Ovary (tissue), 9 donors: ENCODE results near the gene STT3A. TPM values are rescaled to one million over a fixed set of nuclear protein-coding genes. Genes with fewer than 3 reads are reported as not detected.

Experiments used
- DNase-seq, 5 donors: peaks; one replicate each; pipeline ENCODE4 v3.0.0-alpha.2; 2019 to 2020
- H3K27ac ChIP-seq, 2 donors: fragments of 200-600 bp; one replicate each; pipeline versions ENCODE4 v1.5.1 to v1.8.0; 2019 to 2022
- H3K27me3 ChIP-seq: fragments of 200-600 bp; one replicate; pipeline ENCODE4 v1.8.0; 2022
- H3K36me3 ChIP-seq: fragments of 200-600 bp; sonication (generic); one replicate; pipeline ENCODE4 v1.5.1; 2019
- H3K4me1 ChIP-seq: one replicate; pipeline ENCODE4 v1.8.1; 2013; ENCODE audit warnings: mild to moderate bottlenecking, moderate library complexity; ENCODE audit not compliant: insufficient read depth
- H3K4me3 ChIP-seq: fragments of 200-600 bp; sonication (generic); one replicate; pipeline ENCODE4 v1.5.1; 2017
- H3K9me3 ChIP-seq, 2 donors: fragments of 200-600 bp in 1 of 2; sonication (generic) in 1 of 2; one replicate each; pipeline versions ENCODE4 v1.5.1 to v1.8.1; 2013 to 2019; ENCODE audit warnings: mild to moderate bottlenecking in 1 of 2, moderate library complexity in 1 of 2
- EP300 ChIP-seq: sonication (generic); formaldehyde crosslinking; IDR thresholded peaks from one replicate; pipeline ENCODE4 v1.6.1; 2017; ENCODE audit warnings: antibody characterized with exemption
- POLR2A ChIP-seq: fragments of 450-650 bp; IDR thresholded peaks from one replicate; pipeline ENCODE4 v1.6.1; 2017; ENCODE audit warnings: antibody characterized with exemption, mild to moderate bottlenecking, moderate library complexity
- WGBS, 3 donors: extraction: QIAGEN DNeasy Blood & Tissue Kit in 1 of 3; methylation state at CpG; one replicate each; pipeline versions ENCODE4 v1.1.5 to v1.1.7; 2013 to 2017; 5-methylcytosine and 5-hydroxymethylcytosine counted together
- intact Hi-C, 4 donors: fragments of 100-400 bp; cut with DNase I; formaldehyde crosslinking; loops; one replicate each; pipeline versions ENCODE4 v1.11.0 to v1.15.1; 2022 to 2023
- polyA plus RNA-seq, 2 donors: library from polyadenylated mRNA; stranded (reverse); fragments of 200-250 nt in 1 of 2; fragments of 350-450 nt in 1 of 2; fragmentation: Illumina TruSeq in 1 of 2; extraction: RNeasy Lipid Tissue Mini Kit (QIAGEN cat#74804) in 1 of 2; gene quantifications; one replicate each; pipeline ENCODE4 v1.2.3, GENCODE V29; 2013 to 2014
- total RNA-seq, 7 donors: library from RNA; depleted of rRNA in 2 of 7; stranded (reverse); fragments of >200 nt in 2 of 7; fragmentation: NEBNext Ultra II Directional in 3 of 7; extraction: Animal tissue kit (Norgen Biotek cat#: 25700) in 3 of 7; gene quantifications; one replicate each; pipeline versions ENCODE4 v1.1.0 to v1.2.4, GENCODE V29; 2016 to 2023
- TF ChIP-seq, protein P1 (sequence below), 3 donors: fragments of 450-650 bp in 2 of 3; fragments of 200-600 bp in 1 of 3; IDR thresholded peaks; one replicate each; pipeline versions ENCODE4 v1.5.1 to v1.8.0; 2016 to 2022; ENCODE audit warnings: antibody characterized with exemption in 3 of 3, mild to moderate bottlenecking in 1 of 3
- donor health status: DM: no; HTN: no; CAD: no; lungs with moderate emphysema.
- donor health status: DM: no; HTN: no; CAD: no.
- donor health status: Bipolar disorder and iron deficiency.
- donor health status: DM: yes; HTN: yes; CAD: no.
- donor health status: DM: no; HTN: no; CAD: no.
- donor health status: DM: yes; HTN: yes; CAD: no.

STT3A gene
- total and polyA plus RNA-seq, 9 donors = 51.9 to 239 (median 135) TPM

DNA sequence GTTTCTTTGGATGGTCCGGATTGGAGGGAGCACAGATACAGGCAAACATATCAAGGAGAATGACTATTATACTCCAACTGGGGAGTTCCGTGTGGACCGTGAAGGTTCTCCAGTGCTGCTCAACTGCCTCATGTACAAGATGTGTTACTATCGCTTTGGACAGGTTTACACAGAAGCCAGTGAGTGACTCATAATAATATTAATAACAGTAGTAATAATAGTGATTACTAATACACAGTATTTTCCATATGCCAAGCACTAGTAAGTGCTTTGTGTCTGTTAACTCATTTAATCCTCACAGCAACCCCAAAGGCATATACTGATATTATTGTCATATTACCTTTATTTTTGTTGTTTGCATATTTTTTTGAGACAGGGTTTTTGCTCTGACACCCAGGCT is 25.7 kb downstream of the STT3A start:
- TF ChIP-seq POLR2A = no peak
- TF ChIP-seq, protein P1, sequence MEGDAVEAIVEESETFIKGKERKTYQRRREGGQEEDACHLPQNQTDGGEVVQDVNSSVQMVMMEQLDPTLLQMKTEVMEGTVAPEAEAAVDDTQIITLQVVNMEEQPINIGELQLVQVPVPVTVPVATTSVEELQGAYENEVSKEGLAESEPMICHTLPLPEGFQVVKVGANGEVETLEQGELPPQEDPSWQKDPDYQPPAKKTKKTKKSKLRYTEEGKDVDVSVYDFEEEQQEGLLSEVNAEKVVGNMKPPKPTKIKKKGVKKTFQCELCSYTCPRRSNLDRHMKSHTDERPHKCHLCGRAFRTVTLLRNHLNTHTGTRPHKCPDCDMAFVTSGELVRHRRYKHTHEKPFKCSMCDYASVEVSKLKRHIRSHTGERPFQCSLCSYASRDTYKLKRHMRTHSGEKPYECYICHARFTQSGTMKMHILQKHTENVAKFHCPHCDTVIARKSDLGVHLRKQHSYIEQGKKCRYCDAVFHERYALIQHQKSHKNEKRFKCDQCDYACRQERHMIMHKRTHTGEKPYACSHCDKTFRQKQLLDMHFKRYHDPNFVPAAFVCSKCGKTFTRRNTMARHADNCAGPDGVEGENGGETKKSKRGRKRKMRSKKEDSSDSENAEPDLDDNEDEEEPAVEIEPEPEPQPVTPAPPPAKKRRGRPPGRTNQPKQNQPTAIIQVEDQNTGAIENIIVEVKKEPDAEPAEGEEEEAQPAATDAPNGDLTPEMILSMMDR (IDR thresholded peaks at IDR 0.05) = no peak
- TF ChIP-seq EP300 = no peak
- intact Hi-C loops = no loop called here
- Histone ChIP-seq H3K27me3 (no peaks in the 10 kb centered on the region), H3K4me1 (no peaks in the 10 kb centered on the region), H3K36me3 (peaks cover 2% of the 10 kb centered on the region), H3K4me3 (no peak overlapping the region), H3K9me3 (no peaks in the 10 kb centered on the region), H3K27ac (no peak overlapping the region)
- DNase-seq = no peak
- WGBS, 3 donors = 82 to 89% (median 87%) methylated on average over 4 of the region's 4 CpGs

DNA sequence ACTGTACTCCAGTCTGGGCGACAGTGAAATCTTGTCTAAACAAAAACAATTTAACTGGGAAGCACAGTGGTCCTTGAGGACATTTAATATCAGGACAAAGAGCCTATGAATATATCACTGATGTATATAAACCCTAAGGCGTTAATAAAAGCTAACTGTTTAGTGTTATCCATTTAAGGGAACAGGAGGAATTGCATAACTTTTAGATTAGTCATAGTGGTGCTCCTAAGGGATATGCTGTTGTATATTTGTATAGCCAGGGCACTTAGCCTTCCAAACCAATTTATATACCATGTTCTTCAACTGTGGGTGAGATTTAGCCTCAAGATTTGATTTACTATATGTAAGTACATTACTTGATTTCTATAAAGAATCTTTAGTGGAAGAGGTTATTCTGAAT is 29.3 kb downstream of the STT3A start:
- no peak overlapping the region for H3K4me3 ChIP-seq
- no peaks in the 10 kb centered on the region for H3K9me3 ChIP-seq
- H3K36me3 ChIP-seq = peaks cover 2% of the 10 kb centered on the region
- WGBS, 3 donors = 52 to 66% (median 58%) methylated on average over 2 of the region's 2 CpGs
- no peaks in the 10 kb centered on the region for H3K27me3 ChIP-seq
- TF ChIP-seq, protein P1 (IDR thresholded peaks at IDR 0.05) = no peak
- TF ChIP-seq EP300 (no peak), POLR2A (no peak)
- H3K27ac ChIP-seq = no peak overlapping the region
- DNase-seq = no peak
- H3K4me1 ChIP-seq = peaks cover 2% of the 10 kb centered on the region
- intact Hi-C loops = loop anchor here in 1 of 4 donors (10.0 kb wide), 1 partner anchor 57 kb away; the partner anchor contains the start of gene EI24

DNA sequence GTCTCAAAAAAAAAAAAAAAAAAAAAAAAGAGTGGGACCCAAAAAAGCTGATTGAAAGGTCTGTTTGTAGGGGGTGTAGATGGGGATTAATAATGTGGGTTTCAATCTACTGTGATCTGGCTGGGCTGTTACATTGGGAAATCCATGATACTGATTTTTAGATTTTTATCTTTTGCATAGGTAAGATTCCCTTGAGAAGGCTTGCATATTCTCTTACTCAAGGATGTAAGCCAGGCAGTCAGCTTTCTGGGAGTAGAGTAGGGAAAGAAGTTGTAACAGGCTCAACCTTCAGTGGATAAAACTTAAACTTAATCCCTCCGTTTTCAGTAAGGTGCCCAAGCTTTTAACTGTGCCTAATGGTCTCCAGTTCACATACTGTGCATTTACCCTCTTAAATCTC is 30.4 kb downstream of the STT3A start:
- Histone ChIP-seq H3K27ac (no peak overlapping the region), H3K27me3 (no peaks in the 10 kb centered on the region), H3K4me1 (peaks cover 2% of the 10 kb centered on the region), H3K36me3 (peaks cover 2% of the 10 kb centered on the region), H3K9me3 (no peaks in the 10 kb centered on the region), H3K4me3 (no peak overlapping the region)
- intact Hi-C loops = loop anchor here in 1 of 4 donors (10.0 kb wide), 1 partner anchor 58 kb away; the partner anchor contains the start of gene EI24
- 72 to 86% (median 78%) methylated on average over 1 of the region's 1 CpG for WGBS, 3 donors
- TF ChIP-seq EP300 (no peak), POLR2A (no peak)
- TF ChIP-seq, protein P1 (IDR thresholded peaks at IDR 0.05) = no peak
- DNase-seq = no peak

DNA sequence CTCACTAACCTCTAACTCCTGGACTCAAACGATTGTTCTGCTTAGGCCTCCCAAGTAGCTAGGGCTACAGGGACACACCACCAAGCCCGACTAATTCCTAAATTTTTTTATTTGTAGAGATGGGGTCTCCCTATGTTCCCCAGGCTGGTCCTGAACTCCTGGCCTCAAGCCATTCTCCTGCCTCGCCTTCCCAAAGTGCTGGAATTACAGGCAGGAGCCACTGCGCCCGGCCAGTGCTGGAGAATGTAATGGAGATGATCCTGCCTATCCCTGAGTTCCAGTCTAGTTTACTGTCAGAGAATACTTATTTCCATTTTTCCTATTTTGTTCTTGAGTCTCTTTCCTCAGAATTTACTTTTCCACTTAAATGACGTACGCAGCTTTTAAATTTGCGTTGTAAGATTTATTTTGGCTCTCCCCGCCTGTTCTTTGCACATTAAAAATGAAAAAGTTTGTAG is 32.1 kb downstream of the STT3A start, which contains the start of gene CHEK1:
Gene CHEK1, plus strand, starts transcription at position 408 of the 458 bp plus-strand sequence. CDS start 1,606 bp downstream, outside the sequence.
- Histone ChIP-seq H3K9me3 (no peaks in the 10 kb centered on the region), H3K4me1 (peaks cover 2% of the 10 kb centered on the region), H3K27me3 (no peaks in the 10 kb centered on the region), H3K36me3 (no peaks in the 10 kb centered on the region), H3K4me3 (peak within 1 kb of the TSS; percentile 87), H3K27ac (peak within 1 kb of the TSS; percentile 50 to 96)
- peak in 3 of 5 donors; percentile 10 to 35 (median 28) for DNase-seq
- intact Hi-C loops = loop anchor here in 1 of 4 donors (10.0 kb wide), 1 partner anchor 60 kb away; the partner anchor contains the start of gene EI24
- TF ChIP-seq, protein P1 (IDR thresholded peaks at IDR 0.05) = no peak
- TF ChIP-seq EP300 = no peak
- TF ChIP-seq POLR2A = no peak
- WGBS, 3 donors = 42 to 48% (median 44%) methylated on average over 9 of the region's 9 CpGs
